Muscle of arm (tissue), 12 donors: Measurements from ENCODE around the gene RDH14. TPM values are rescaled to one million over a fixed set of nuclear protein-coding genes. Genes with fewer than 3 reads are reported as not detected.

ENCODE experiments used
- DNase-seq: peaks from one replicate; pipeline ENCODE4 v3.0.0-alpha.2; 2013
- polyA plus RNA-seq, 12 donors: library from polyadenylated mRNA; unstranded; fragments of 120-200 nt; gene quantifications; one replicate each; pipeline ENCODE4 v1.2.1, GENCODE V29; 2013; ENCODE audit not compliant: insufficient read length in 12 of 12

RDH14 gene
- polyA plus RNA-seq, 12 donors, result 9.3 to 33.0 (median 26.1) TPM; not detected in 1

GRCh38 chr2:18526429-18526828 is 34.0 kb downstream of the RDH14 start:
- no peak for DNase-seq

- no peak for DNase-seq
Measured at GRCh38 chr2:18525852-18526251, 34.6 kb downstream of the RDH14 start.

GRCh38 chr2:18525236-18525635 is 35.2 kb downstream of the RDH14 start:
- DNase-seq, result no peak

GRCh38 chr2:18522484-18523146 is 37.8 kb downstream of the RDH14 start:
- no peak for DNase-seq

- peak; percentile 94 for DNase-seq
Measured at GRCh38 chr2:18520451-18521425, 39.7 kb downstream of the RDH14 start.

GRCh38 chr2:18519914-18520450 is 40.5 kb downstream of the RDH14 start:
- DNase-seq, result peak; percentile 91

- DNase-seq, result no peak
Measured at GRCh38 chr2:18518116-18519111, 42.0 kb downstream of the RDH14 start.

GRCh38 chr2:18517386-18517785 is 43.1 kb downstream of the RDH14 start:
- no peak for DNase-seq

GRCh38 chr2:18516112-18516511 is 44.3 kb downstream of the RDH14 start:
- DNase-seq, result no peak

- DNase-seq, result no peak
Measured at GRCh38 chr2:18514526-18515461, 45.7 kb downstream of the RDH14 start.

- no peak for DNase-seq
Measured at GRCh38 chr2:18510775-18511174, 49.7 kb downstream of the RDH14 start.

- DNase-seq, result no peak
Measured at GRCh38 chr2:18506883-18507509, 53.5 kb downstream of the RDH14 start.

- no peak for DNase-seq
Measured at GRCh38 chr2:18505703-18506341, 54.6 kb downstream of the RDH14 start.

Other genes with a start within 250 kb of the RDH14 start
- under 1 TPM in 10 of 12 donors, not detected in 2; 0.19 to 0.69 (median 0.40) TPM for gene NT5C1B, start 28.9 kb upstream of the RDH14 start, polyA plus RNA-seq